ENCODE measurements around the gene DRGX.

DNA sequence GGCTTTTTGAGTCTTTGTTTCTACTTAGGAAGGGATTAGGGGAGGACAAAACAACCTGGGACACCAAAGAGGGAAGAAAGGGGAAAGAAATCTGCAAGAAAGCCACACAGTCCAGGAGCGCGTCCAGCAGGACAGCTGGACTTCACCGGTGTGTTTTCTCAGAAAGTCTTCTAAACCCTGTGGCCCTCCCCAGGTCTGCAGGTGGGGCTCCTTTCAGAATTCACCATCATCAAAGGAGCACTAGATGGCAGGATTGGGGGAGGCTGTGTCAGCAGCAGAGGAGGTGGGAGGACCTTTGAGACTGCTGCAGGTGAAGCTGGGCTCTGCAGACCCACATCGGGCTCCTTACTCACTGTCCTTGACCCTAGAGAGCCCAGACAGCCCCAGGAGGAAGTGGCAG lies 13.9 kb upstream of the DRGX start:
- TF ChIP-seq CTCF (conservative IDR thresholded peaks at IDR 0.05; ENCODE audit: low read depth, low read length) = no peak
- no peak for TF ChIP-seq ELK1 (IDR thresholded peaks at IDR 0.05; ENCODE audit: borderline replicate concordance, low read depth, low read length)
- TF ChIP-seq POLR2A (IDR thresholded peaks at IDR 0.05; ENCODE audit: low read depth, low read length) = no peak
- no peak for TF ChIP-seq MAZ (IDR thresholded peaks at IDR 0.05; ENCODE audit: borderline replicate concordance, low read depth, low read length)
- no peak for TF ChIP-seq MXI1 (IDR thresholded peaks at IDR 0.05; ENCODE audit: borderline replicate concordance, low read depth, low read length)
- TF ChIP-seq RFX5 (IDR thresholded peaks at IDR 0.05; ENCODE audit: low read depth, low read length) = no peak
- TF ChIP-seq USF2 (IDR thresholded peaks at IDR 0.05; ENCODE audit: low read depth, low read length) = no peak
- TF ChIP-seq CHD1 (IDR thresholded peaks at IDR 0.05; ENCODE audit: low read depth, low read length) = no peak
- TF ChIP-seq CEBPB (IDR thresholded peaks at IDR 0.05; ENCODE audit: low read depth, low read length) = no peak

Measured in IMR-90 (cell line).